ENCODE results near the gene HCCS.

- TF ChIP-seq CTCF (IDR thresholded peaks at IDR 0.05) = no peak
- TF ChIP-seq POLR2AphosphoS5 (IDR thresholded peaks at IDR 0.05) = peak in 2 of 3 donors; percentile 72 to 80
Observed at GRCh38 chrX:11111037-11111851, at the start of gene HCCS.

All from breast epithelium (tissue), 3 donors.